ENCODE measurements around the gene CATSPER1.

The CATSPER1 gene

DNA sequence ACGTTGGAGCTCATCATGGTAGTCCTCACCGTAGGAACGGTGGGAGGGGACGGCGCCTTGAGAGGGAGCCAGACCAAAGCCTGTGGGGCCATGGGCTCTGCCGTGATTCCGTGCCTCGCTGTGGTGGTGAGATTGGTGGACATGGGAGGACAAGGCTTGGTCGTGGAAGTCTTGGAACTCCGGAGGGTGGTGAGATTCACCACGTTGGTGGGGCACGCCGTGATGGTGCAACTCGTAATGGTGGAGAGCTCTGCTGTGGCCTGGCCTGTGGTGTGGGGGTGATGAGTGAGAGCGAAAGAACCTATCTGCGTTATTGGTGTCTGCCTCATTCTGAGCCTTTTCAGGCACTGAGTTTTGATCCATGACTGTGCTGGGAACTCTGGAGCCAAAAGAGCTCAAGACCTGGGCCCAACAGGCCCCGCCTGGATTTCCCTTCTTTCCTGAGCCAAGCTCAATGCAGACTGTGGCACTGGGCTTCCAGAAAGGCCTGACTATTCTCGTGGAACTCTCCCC lies at the start of gene CATSPER1:
Gene CATSPER1, minus strand, starts transcription at position 463 of the 513 bp plus-strand sequence. Its CDS starts 100 bp downstream, at position 363.
- no peak for DNase-seq

DNA sequence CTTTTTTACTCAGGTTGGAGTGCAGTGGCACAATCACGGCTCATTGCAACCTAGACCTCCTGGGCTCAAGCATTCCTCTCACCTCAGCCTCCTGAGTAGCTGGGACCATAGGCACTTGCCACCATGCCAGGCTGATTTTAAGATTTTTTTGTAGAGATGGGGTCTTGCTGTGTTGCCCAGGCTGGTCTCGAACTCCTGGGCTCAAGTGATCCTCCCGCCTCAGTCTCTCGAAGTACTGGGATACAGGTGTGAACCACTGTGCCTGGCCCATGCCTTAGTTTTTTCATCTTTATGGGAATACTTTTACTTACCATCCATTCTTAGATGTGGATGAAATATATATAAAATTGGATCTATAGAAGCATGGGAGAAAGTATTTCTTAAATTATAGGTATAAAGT lies 49.0 kb upstream of the CATSPER1 start:
- DNase-seq, result no peak

- DNase-seq, result no peak
These were observed 47.4 kb upstream of the CATSPER1 start for GRCh38 chr11:66073669-66074068.

DNA sequence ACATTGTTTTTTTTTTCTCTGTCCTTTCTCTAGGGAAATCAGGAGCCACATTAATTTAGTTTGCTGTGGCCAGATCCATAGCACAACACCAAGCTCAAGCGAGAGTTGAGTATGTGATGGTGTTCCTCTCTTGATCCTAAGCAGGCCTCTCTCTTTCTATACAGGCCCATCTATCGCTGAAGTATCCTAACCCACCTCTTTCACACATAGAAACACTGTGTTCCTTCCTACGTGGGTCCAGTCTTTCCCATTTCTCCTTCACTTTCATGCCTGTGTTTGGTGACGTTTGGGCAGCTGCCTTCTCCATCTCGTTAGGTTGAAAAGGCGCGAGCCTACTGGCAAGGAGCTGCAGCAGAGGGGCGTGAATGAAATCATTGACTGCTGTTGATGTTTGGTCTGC lies 46.2 kb upstream of the CATSPER1 start:
- no peak for DNase-seq

GRCh38 chr11:66072081-66072480 lies 45.8 kb upstream of the CATSPER1 start:
- DNase-seq, result no peak

GRCh38 chr11:66071381-66071801 lies 45.1 kb upstream of the CATSPER1 start:
- no peak for DNase-seq

DNA sequence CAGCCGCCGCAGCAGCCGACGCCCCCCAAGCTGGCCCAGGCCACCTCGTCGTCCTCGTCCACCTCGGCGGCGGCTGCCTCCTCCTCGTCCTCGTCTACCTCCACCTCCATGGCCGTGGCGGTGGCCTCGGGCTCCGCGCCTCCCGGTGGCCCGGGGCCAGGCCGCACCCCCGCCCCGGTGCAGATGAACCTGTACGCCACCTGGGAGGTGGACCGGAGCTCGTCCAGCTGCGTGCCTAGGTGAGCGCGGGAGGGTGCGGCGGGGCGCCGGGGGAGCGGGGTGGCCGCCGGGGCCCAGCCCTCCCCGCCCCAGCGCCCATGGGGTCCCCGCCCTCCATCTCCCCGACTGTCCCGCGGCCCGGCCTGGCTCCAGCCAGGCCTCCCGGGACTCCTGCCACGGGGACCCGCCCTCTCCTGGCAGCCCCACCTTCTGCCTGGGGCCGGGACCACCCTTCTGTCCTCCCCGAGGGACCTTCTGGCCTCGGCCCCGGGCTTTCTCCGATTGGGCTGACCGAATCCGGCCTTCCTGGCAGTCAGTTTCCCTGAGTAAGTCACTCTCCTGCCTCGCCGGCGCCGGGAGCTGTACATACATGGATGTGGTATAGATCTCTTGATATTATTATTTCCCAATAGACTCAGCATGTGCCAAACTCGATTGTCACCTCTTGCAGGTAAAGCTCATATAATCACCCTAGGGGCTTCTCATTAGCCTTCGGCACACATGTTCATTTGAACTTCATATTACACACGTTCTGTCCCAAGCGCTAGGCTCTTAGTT lies 44.5 kb upstream of the CATSPER1 start:
- DNase-seq, result peak; percentile 68

GRCh38 chr11:66069715-66070603 lies 43.7 kb upstream of the CATSPER1 start, which contains the start of gene PACS1:
Gene PACS1, plus strand, starts transcription at chr11:66070272. Its CDS starts 215 bp downstream, at chr11:66070487.
- peak; percentile 88 for DNase-seq

GRCh38 chr11:66068923-66069714 lies 42.8 kb upstream of the CATSPER1 start:
- no peak for DNase-seq

- peak; percentile 92 for DNase-seq
These were observed 42.0 kb upstream of the CATSPER1 start for GRCh38 chr11:66068154-66068821.

- no peak for DNase-seq
These were observed 41.4 kb upstream of the CATSPER1 start for GRCh38 chr11:66067640-66068039.

GRCh38 chr11:66066751-66067150 lies 40.5 kb upstream of the CATSPER1 start:
- no peak for DNase-seq

- no peak for DNase-seq
These were observed 38.3 kb upstream of the CATSPER1 start for GRCh38 chr11:66064571-66064970.

DNA sequence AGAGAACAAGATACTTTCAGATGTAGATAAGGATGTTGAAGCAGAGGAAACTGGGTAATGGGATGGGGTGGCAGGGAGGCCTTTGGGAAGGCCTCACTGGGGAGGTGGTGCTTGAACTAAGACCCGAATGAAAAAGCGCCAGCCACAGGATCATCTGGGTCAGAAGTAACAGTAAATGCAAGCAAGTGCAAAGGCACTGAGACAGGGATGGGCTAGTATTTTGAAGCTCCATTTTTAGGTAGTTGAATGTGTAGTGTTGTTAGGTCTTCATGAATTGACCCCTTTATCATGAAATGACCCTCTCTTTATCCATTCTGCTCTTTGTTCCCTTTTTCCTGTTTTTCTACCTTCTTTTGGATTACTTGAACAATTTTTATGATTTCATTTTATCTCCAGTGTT lies 37.6 kb upstream of the CATSPER1 start:
- DNase-seq, result no peak

GRCh38 chr11:66062408-66062807 lies 36.1 kb upstream of the CATSPER1 start:
- no peak for DNase-seq

DNA sequence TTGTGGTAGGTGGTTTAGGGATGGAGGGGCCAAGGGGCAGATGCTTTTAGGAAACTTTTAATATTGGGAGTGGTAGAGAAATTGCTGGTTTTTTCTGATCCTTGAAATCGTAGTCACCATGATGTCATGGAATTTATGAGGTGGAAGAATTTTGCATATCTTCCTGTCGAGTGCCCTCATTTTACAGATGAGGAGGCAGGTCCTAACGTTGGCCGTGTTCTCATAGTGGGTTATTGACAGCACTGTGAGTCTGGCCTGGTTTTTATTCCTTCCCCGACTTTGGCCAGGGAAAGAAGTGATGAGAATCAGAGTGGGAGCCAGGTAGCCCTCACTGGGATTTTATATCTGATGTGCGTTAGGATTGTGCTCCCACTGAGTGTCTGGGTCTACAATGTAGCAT lies 35.0 kb upstream of the CATSPER1 start:
- no peak for DNase-seq

DNA sequence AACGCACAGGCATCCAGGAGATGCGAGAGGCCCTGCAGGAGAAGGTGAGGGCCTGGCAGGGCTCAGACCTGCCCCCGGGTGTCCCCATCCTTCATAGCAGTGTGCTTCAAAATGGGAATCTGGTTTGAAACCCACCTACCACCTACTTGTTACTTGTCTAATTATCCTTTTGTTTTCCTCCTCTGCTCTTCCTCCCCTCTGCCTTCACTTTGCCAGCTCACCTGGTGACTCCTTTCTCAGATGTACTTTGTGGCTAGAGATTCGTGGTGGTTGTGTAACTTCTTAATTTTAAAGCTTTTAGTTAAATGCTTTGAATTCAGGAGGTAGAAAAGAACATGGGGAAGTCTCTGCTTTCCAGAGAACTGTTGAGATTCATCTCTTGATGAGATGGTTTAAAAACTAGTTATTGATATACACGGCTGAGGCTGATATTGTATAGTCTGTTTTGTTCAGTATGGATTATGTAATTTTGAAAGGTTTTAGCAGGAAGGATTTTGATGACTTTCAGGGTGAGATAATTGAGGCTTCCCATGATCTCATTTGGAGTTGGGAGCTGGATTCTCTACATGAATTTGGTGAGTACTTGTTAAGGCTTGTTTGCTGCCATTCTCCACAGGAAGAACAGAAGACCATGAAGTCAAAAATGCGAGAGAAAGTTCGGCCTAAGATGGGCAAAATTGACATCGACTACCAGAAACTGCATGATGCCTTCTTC lies 33.8 kb upstream of the CATSPER1 start:
- DNase-seq, result no peak

GRCh38 chr11:66056501-66056900 lies 30.2 kb upstream of the CATSPER1 start:
- no peak for DNase-seq

GRCh38 chr11:66055021-66055420 lies 28.7 kb upstream of the CATSPER1 start:
- no peak for DNase-seq

GRCh38 chr11:66052664-66052982 lies 26.3 kb upstream of the CATSPER1 start:
- no peak for DNase-seq
